BJ (cell line): ENCODE data around the gene PPP3CA. TPM values are rescaled to one million over a fixed set of nuclear protein-coding genes. Genes with fewer than 3 reads are reported as not detected.

ENCODE experiments used
- CTCF ChIA-PET: fragments of 350-600 bp; formaldehyde crosslinking; extraction: SDS; loops from one replicate; lab custom pipeline; 2021; ENCODE audit warnings: antibody characterized with exemption, inconsistent platforms; lab: Yijun Ruan, JAX
- POLR2A ChIA-PET: fragments of 300-600 bp; sonication (Branson Sonifier 250); formaldehyde crosslinking; extraction: SDS; loops from one replicate; lab custom pipeline; 2021; ENCODE audit warnings: antibody characterized with exemption; lab: Charles Lee
- DNase-seq: peaks from one replicate; pipeline ENCODE4 v3.0.0-alpha.2; 2011; ENCODE audit warnings: low read depth
- H3K27me3 ChIP-seq: 2 replicates; pipeline ENCODE4 v1.6.0; 2011; ENCODE audit warnings: low read length; ENCODE audit not compliant: control insufficient read depth, insufficient read depth
- H3K36me3 ChIP-seq: 2 replicates; pipeline ENCODE4 v1.5.1; 2011; ENCODE audit warnings: low read length; ENCODE audit not compliant: control insufficient read depth, insufficient read depth
- H3K4me3 ChIP-seq: 2 replicates; pipeline ENCODE4 v1.5.1; 2011; ENCODE audit warnings: low read depth, mild to moderate bottlenecking, control low read depth, low read length
- CTCF ChIP-seq: IDR thresholded peaks from 2 replicates; pipeline ENCODE4 v1.5.1; 2011; ENCODE audit warnings: low read depth, mild to moderate bottlenecking, control low read depth, inconsistent platforms, low read length, moderate library complexity; ENCODE audit not compliant: insufficient read depth
- polyA plus RNA-seq: library from polyadenylated mRNA; depleted of rRNA; stranded (reverse); fragments of >200 nt; gene quantifications from 2 replicates; pipeline ENCODE4 v1.2.3, GENCODE V29; 2011

Gene PPP3CA
- polyA plus RNA-seq, 1 experiment: 10.6 TPM

- no peak for DNase-seq
- Histone ChIP-seq H3K27me3 (no peaks in the 10 kb centered on the region), H3K4me3 (no peak overlapping the region), H3K36me3 (no peaks in the 10 kb centered on the region)
- ChIA-PET POLR2A (no interaction called here), CTCF (interaction anchor here (3.5 kb wide), 1 partner anchor 559 kb away, joined by 19 read pairs; no protein-coding TSS in a partner anchor)
- no peak for TF ChIP-seq CTCF
These were observed 175.6 kb downstream of the PPP3CA start for GRCh38 chr4:101171747-101172146.

GRCh38 chr4:101169044-101170014 lies 178.0 kb downstream of the PPP3CA start:
- ChIA-PET CTCF (interaction anchor here (0.6 to 3.5 kb wide), 10 partner anchors 12 to 565 kb away, joined by 3 to 19 read pairs (median 4); partner anchors contain the start of gene PPP3CA), POLR2A (interaction anchor here (0.6 kb wide), 1 partner anchor 987 kb away, joined by 5 read pairs; no protein-coding TSS in a partner anchor)
- DNase-seq: no peak
- H3K36me3 ChIP-seq: no peaks in the 10 kb centered on the region
- peak; percentile 61 for TF ChIP-seq CTCF
- H3K27me3 ChIP-seq: no peaks in the 10 kb centered on the region
- H3K4me3 ChIP-seq: no peak overlapping the region

GRCh38 chr4:101163936-101164335 lies 183.4 kb downstream of the PPP3CA start:
- ChIA-PET POLR2A (no interaction called here), CTCF (no interaction called here)
- no peak for DNase-seq
- no peak for TF ChIP-seq CTCF
- Histone ChIP-seq H3K36me3 (no peaks in the 10 kb centered on the region), H3K4me3 (no peak overlapping the region), H3K27me3 (no peaks in the 10 kb centered on the region)

GRCh38 chr4:101162990-101163380 lies 184.3 kb downstream of the PPP3CA start:
- Histone ChIP-seq H3K27me3 (no peaks in the 10 kb centered on the region), H3K4me3 (no peak overlapping the region), H3K36me3 (no peaks in the 10 kb centered on the region)
- no peak for DNase-seq
- ChIA-PET POLR2A (no interaction called here), CTCF (no interaction called here)
- TF ChIP-seq CTCF: no peak

GRCh38 chr4:101160792-101161592 lies 186.3 kb downstream of the PPP3CA start:
- CTCF ChIA-PET: no interaction called here
- POLR2A ChIA-PET: no interaction called here
- TF ChIP-seq CTCF: no peak
- DNase-seq: no peak
- H3K27me3 ChIP-seq: no peaks in the 10 kb centered on the region
- no peaks in the 10 kb centered on the region for H3K36me3 ChIP-seq
- H3K4me3 ChIP-seq: no peak overlapping the region
